ENCODE data around the gene FAM118B.

DNA sequence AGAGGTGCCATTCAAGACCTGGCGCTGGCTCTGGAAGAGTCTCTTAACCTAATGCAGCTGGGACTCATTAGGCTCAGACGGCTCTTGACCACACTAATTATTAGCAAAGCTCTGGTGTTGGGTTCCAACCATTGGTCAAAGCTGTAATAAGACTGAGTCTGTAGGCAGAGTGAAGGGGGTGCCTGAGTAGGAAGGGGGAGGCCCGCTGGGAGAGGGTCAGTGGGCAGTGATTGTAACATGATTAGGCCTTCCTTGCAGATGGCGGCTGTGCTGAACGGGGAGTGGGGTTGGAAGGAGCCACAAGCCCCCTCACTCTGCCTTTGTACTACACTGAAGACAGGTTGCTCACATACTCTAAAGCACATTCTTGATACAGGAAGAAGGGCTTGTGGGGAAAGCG lies 51.9 kb downstream of the FAM118B start:
- no peak for TF ChIP-seq EZH2 (IDR thresholded peaks at IDR 0.05)
- TF ChIP-seq FOXP2 (optimal IDR thresholded peaks at IDR 0.05; ENCODE audit: control extremely low read depth, extremely low read length, insufficient read depth), result no peak
- no peak; the same call in 1 of the 2 replicates for TF ChIP-seq POLR2AphosphoS5 (IDR thresholded peaks at IDR 0.05; ENCODE audit: borderline replicate concordance, low read depth, low read length)

Data from SK-N-MC (cell line).